GM21390 (cell line): ENCODE measurements around the gene VAMP1.
"Not testable (repeated sequence)": the region's sequence is repeated elsewhere in the genome, so short reads cannot be mapped to it uniquely, and the experiment has no call there.

Experiments
- ATAC-seq: cut with Tn5 transposase; IDR thresholded peaks from one replicate; pipeline ENCODE4 v1.9.1; 2021; ENCODE audit not compliant: unreplicated experiment

Gene VAMP1

DNA sequence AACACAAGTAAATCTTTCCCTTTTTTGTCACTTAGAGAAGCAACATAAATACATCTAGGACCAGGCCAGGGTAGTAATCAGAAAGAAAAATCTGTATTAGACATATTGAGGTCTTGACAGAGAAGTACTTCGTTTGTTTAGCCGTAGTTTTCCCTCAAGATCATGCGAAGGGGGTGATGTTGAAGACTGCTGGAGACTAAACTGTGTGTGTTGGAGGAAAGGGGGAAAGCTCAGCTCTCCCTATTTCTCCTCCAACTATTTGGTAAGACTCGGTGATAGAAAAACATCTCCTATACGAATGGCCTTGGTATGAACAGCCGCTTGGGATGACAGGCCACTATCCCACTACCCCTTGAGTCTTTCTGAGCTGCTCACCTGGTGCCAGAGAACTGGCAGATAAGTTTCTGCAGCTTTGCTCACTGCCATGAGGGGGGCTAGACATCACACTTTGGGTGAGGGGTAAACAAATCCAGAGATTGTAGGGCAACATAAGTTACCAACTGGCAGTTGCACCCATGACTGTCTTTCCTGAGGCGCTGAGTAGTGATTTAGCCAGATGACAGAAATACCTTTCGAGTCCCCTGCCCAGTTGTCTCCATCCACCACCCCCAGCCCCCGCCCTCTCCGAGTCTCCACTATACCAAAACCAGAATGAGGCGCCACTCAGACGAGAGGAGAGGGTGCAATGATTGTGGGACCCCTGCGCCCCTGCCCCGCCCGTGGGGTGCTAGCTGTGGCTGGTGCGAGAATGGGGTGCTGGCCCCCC lies 685 bp downstream of the VAMP1 start:
- no peak for ATAC-seq

DNA sequence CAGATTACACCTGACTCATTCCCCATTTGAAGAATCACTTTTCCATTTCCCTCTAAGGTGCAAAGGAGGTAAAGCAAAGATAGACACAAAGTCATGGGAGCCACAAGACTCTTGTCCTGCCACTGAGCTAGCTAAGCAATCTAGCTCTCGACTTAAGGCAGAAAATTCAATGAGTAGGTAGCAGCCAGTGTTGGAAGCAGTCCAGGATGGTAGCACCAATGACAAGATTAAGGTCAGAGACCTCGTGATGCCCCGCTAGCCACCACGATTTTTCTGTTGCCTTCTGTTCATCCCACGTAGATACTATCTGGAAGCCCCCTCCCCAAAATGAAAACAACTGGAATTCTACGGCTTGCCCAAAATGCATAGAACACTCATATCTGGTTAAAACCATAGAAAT lies 1.4 kb downstream of the VAMP1 start:
- no peak for ATAC-seq

DNA sequence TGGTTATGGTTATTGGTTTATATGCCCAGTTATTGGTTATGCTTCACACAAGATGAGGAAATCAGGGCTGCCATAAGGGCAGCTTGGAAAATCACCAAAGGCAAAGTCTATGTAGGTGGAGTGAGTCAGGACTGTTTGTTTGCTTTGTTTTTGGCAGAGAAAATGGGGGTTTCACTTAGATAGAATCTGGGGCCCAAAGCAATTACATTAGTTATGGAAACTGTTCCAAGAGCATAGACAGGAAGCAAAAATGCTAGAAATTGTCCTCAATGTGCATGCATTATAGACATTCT lies 2.2 kb downstream of the VAMP1 start:
- no peak for ATAC-seq

DNA sequence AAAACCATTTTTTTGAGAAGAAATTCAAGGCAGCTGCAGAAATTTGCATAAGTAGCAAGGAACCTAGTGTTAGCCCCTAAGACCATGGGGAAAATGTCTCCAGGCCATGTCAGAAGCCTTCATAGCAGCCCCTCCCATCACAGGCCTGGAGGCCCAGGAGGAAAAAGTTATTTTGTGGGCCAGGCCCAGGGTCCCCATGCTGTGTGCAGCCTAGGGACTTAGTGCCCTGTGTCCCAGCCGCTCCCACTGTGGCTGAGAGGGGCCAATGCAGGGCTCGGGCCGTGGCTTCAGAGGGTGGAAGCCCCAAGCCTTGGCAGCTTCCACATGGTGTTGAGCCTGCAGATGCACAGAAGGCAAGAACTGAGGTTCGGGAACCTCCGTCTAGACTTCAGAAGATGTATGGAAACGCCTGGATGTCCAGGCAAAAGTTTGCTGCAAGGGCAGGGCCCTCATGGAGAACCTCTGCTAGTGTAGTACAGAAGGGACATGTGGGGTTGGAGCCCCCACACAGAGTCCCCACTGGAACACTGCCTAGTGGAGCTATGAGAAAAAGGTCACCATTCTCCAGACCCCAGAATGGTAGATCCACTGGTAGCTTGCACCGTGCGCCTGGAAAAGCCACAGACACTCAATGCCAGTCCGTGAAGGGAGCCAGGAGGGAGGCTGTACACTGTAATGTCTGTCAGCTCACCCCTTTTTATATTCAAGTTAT lies 2.8 kb downstream of the VAMP1 start:
- ATAC-seq, result not testable (repeated sequence)

DNA sequence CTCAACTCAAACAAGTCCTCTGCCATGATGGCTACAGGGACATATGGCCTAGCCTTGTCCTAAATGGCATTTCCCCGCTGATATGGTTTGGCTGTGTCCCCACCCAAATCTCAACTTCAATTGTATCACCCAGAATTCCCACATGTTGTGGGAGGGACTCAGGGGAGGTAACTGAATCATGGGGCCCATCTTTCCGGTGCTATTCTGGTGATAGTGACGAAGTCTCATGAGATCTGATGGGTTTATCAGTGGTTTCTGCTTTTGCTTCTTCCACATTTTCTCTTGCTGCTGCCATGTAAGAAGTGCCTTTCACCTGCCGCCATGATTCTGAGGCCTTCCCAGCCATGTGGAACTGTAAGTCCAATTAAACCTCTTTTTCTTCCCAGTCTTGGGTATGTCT lies 3.7 kb downstream of the VAMP1 start:
- not testable (repeated sequence) for ATAC-seq

DNA sequence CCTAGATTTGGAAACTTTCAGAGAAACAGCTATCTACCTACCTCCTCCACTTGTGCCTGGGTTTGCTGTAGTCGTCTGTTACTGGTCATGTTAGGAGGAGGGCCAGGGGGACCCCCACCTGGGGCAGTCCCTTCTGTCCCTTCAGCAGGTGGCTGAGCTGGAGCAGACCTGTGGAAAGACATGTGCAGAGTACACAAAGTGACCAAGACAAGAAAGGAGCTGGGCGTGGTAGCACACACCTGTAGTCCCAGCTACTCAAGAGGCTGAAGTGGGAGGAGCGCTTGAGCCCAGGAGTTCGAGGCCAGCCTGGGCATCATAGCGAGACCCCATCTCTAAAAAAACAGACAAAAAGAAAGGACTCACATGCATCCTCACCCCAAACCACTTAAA lies 4.3 kb downstream of the VAMP1 start:
- no peak for ATAC-seq

DNA sequence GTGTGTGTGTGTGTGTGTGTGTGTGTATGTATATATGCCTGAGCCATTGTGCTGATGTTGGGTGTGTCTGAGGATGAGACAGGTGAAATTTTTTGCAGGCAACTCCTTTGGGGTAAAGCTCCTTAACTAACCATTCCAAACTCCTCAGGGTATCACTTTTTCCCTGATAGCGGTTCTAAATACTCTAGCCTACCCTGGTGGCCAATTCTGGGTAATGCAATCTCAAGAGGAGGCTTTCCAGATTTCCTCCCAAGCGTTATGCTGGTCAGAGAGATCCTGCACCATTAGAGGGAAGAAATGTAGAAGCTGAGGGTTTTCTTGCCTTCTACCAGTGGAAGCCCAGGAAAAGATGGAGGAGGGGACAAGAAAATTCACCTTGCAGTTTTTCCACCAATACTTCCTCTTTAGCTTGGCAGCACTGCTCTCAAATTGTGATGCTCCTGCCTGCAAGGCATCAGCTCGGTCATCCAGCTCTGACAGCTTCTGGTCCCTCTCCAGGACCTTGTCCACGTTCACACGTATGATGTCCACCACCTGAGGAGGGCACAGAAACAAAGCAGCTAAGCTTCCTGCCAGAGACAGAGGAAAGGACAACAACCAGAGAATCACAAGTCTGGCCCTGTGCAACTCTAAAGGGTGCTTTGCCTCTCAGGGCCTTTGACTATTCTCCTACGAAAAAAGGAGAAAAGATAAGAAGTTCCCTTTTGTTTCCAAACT lies 4.9 kb downstream of the VAMP1 start:
- ATAC-seq, result no peak

DNA sequence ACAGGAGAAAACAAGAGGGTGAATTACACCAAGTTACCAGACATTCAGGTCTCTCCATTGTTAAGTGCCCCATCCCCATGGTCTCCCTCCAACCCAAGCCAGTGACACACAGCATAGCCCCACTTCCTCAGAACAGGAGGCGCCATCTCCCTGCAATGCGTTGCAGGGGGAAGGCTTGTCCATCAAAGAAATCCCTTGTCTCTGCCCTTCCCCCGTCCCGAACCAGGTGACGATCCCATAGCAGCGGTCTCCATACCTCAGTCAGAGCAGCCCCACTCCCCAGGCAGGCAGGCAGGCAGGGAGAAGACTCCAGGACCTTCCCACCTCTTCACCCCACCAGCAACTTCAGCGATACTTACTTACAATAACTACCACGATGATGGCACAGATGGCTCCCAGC lies 5.9 kb downstream of the VAMP1 start:
- no peak for ATAC-seq

DNA sequence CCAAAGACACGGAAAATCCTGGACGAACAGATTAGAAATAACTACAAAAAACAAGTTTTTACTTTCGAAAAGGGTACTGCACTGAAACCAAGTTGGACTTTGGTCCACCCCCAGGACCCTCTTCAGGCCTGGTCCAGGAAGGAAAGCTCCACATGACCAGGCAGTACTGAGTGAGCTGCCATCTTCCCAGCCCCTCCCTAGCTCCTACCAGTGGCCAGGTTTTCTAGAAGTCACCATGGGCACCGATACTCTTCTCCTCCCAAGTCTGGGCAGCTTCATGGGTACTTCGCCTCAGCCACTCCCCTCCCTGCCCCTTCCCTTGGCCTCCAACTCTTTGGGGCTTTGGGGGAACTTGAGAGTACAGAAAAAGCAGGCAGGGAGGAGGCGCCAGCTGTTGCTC lies 6.6 kb downstream of the VAMP1 start:
- no peak for ATAC-seq

DNA sequence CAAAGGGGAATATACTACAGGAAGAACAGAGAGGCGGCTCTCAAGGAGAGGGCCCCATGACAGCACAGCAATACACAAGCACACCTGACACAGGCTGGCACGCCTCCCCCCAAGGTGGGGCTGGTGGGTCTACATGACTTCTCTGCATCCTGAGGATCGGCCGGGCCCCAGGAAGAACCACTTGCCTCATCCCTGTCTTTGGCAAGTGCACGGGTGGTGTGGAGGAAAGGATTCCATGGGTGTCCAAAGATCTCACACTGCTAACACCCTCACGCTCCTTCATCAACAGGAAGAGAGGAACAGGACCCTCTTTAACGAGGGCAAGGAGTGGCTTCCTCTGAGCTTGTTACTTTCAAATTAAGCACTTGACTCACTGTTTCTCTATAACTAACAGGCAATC lies 7.3 kb downstream of the VAMP1 start:
- ATAC-seq, result no peak

DNA sequence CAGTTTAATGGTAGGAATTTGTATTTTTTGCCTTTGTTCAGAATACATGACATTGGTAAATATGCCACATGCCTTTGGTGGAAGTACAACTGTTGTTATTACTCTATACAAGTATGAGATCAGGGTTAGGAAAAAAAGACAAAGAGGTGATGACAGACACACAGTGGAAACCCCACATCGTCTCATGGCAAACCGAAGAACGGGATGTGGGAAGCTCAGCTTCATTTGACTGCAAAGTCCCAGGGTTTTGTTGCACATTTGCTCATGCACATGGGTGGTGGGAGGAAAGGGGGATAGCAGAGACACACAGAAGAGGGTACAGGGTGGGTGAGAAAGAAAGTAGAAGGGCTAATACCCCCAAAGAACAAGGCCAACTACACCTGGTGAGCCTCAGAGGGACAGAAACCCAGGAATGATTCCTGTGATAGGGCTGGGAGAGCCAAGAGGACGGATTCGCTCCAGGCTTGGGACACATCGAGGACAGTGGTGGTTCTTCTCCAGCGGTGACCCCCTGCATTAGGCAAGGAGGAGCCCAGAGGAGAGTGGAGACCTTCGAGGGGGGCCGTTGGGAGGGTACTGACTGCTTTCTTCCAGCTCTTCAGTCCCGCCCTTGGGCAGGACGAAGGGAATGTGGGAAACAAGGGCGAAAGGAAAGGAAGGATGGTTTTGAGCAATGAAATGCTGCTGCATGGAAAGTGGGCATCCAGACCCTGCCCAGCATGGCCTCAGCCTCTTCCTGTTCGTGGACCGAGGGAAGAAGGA lies 8.1 kb downstream of the VAMP1 start:
- peak; percentile 1 for ATAC-seq

DNA sequence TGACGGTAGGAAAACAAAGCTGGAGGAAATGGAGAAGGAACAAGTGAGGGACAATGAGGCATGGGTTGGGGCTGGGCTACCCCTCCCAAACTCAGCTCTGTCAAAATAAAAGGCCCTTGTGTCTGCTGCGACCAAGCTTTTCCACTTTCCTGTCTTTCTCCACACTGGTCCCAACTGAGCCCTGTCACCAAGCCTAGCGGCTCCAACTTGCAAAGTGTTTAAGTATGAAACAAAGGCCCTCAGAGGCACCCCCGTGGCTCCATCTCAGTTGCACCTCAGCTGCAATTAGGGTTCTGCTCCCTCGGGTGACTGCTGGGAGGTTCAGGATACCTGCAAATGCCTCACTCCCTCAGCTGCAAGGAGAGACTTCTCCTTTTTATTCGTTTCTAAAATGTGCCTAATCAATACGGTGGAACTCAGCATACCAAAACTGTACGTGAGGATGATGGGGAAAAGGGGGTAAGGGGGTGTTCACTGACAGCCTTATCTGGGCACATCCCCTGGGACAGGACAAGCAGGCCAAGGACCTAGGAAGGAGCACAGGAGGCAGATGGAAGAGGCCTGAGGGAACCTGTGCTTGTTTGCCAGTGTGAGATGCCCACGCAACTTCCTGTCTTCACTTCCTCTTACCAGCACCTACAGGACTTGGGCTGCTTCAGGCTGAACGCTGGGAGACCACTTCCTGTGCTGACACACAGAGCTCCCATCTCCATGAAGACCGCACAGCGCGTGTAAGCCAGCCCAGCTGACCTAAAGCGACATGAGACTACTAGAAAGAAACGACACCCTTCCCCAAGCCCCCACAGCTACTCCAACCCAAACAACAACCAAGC lies 8.9 kb downstream of the VAMP1 start:
- peak; percentile 80 for ATAC-seq

DNA sequence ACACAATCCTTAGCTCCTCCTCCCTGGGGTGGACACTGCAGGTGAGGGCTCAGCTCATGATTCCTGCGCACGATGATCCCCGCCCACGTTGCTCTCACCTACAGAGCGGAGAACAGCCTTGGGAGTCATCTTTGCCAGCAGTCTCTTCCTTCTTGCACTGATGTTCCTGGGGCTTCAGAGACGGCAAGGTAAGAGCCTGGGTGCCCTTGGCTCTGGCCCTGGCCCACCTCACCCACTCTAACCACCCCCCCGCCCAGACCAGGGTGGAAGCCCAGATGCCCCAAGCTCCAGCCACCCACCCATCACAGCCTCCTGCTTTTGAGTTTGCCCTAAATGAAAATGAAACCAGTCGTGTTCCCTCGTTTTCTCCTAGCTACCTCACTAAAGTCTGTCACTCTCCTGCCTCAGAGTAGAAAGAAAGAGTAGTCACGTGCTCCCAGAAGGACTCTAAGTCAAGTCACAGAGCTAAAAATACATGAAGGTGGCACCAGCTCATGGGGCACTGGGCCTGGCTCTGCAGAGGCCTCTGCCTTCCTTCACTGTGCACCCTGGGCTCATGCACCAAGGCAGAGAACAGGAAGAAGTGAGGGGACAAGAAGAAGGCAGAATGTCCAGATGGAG lies 9.6 kb downstream of the VAMP1 start:
- ATAC-seq, result no peak

DNA sequence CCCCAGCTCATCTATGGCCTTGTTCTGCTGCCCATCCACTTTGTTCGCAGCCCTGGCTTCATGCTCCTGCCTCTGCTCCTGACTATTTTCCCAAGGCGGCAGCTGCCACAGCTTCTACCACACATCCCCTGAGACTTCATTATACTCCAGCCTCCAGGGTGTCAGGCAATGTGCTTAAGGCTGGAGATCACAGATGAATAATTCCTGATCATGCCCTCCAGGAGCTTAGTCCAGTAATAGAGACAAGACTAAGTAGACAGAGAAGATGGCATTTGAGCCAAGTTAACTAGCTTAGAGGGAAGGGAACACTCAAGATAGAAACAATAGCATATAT lies 11.5 kb downstream of the VAMP1 start:
- no peak for ATAC-seq

DNA sequence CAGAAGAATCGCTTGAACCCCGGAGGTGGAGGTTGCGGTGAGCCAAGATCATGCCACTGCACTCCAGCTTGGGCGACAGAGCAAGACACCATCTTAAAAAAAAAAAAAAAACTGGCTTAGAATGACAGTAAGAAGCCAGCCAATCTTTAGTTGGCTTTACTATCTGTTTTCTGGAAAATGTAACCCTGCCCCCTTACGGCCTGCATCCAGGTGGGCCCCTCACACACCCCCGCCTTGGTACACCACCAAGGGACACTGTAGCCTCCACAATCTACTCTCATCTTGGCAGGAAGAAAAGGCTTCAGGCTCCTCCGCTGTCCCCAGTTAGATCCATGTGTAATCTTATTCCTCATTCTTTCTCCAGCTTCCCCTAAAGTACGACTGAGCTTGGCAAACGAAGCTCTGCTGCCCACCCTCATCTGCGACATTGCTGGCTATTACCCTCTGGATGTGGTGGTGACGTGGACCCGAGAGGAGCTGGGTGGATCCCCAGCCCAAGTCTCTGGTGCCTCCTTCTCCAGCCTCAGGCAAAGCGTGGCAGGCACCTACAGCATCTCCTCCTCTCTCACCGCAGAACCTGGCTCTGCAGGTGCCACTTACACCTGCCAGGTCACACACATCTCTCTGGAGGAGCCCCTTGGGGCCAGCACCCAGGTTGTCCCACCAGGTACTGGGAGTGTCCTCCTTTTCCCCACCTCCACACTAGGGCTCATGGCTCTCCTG lies 12.0 kb downstream of the VAMP1 start:
- ATAC-seq, result no peak

DNA sequence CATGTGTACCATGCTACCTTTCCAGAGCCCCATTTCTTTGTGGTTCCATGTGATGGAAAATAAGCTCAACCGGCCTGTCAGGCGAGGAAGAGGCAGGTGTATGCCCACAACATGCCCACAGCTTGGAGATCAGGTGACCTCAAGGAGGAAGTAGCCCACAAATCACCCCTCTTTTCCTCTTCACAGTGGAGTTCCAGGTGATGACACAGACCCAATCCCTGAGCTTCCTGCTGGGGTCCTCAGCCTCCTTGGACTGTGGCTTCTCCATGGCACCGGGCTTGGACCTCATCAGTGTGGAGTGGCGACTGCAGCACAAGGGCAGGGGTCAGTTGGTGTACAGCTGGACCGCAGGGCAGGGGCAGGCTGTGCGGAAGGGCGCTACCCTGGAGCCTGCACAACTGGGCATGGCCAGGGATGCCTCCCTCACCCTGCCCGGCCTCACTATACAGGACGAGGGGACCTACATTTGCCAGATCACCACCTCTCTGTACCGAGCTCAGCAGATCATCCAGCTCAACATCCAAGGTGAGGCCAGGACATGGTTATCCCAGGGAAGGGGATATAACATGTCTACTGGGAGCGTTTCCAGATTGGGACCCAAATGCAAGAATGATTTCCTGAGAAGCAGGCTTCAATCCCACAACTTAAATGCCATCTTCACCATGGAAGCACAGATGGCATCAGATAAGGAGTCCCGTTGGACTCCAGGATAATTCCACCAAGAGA lies 13.1 kb downstream of the VAMP1 start:
- no peak for ATAC-seq

DNA sequence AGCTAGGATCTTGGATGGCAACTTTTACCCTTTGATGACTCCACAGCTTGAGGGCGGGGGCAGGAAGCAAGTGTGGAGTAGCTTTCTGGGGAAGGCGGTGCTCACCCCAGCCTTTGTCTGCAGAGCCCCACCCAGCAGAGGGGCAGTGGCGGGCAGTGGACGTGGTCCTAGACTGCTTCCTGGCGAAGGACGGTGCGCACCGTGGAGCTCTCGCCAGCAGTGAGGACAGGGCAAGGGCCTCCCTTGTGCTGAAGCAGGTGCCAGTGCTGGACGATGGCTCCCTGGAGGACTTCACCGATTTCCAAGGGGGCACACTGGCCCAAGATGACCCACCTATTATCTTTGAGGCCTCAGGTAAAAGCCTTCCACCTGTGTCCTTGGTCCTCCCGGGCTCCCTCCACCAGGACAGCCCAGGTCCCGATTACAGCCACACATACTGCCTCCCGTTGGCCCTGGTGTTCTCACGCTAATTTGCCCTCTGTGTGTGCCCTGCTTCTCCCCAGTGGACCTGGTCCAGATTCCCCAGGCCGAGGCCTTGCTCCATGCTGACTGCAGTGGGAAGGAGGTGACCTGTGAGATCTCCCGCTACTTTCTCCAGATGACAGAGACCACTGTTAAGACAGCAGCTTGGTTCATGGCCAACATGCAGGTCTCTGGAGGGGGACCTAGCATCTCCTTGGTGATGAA lies 17.4 kb downstream of the VAMP1 start:
- no peak for ATAC-seq

DNA sequence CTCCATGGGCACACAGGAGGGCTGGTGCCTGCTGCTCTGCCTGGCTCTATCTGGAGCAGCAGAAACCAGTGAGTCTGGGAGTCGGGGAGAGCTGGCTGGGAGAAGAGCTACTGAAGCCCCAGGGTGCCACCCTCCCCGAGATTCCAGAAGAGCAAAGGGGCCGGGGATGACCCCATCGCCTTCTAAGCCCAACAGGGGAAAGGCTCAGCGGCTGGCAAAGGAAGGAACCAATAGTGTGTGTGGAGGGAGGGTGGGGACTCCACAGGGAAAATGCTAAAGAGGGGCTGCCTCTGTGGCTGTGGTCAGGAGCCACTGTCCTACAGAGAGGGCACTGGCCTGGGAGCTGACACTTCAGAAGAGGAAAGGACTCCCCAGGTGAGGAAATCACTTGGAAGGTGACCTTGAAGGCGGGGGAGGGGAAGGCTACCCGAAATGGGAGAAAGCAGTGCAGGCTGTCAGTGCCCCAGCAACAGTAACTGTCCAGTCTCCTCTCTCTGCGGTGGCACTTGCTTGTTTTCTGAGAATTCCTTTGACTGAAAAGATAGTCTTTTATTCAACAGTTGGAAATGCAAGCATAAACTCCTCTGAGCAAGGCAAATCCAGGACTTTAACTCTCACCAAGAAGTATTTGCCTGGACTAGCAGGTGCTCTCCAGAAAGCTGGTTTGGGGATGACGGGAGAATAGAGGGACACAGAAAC lies 18.1 kb downstream of the VAMP1 start:
- no peak for ATAC-seq
